HG03432 (cell line): ENCODE measurements around the gene SRPRB.

ENCODE experiments used
- ATAC-seq: cut with Tn5 transposase; IDR thresholded peaks from one replicate; pipeline ENCODE4 v1.9.1; 2021; ENCODE audit warnings: mild to moderate bottlenecking, moderate library complexity; ENCODE audit not compliant: unreplicated experiment

The SRPRB gene

GRCh38 chr3:133864616-133865015 is 59.0 kb downstream of the SRPRB start:
- no peak for ATAC-seq

- ATAC-seq, result no peak
These were observed 59.7 kb downstream of the SRPRB start for GRCh38 chr3:133865136-133865855.

- ATAC-seq, result no peak
These were observed 60.5 kb downstream of the SRPRB start for GRCh38 chr3:133866141-133866540.

GRCh38 chr3:133868186-133868585 is 62.6 kb downstream of the SRPRB start:
- no peak for ATAC-seq

- no peak for ATAC-seq
These were observed 63.3 kb downstream of the SRPRB start for GRCh38 chr3:133868758-133869475.

GRCh38 chr3:133869586-133869985 is 64.0 kb downstream of the SRPRB start:
- ATAC-seq, result no peak

GRCh38 chr3:133870822-133871221 is 65.2 kb downstream of the SRPRB start:
- no peak for ATAC-seq
